ENCODE measurements around the gene HOOK1.
"Not testable (repeated sequence)": the region's sequence is repeated elsewhere in the genome, so short reads cannot be mapped to it uniquely, and the experiment has no call there.

GRCh38 chr1:59914791-59915286 lies 100.1 kb downstream of the HOOK1 start:
- not testable (repeated sequence) for TF ChIP-seq CTCF (IDR thresholded peaks at IDR 0.05); ZFX (IDR thresholded peaks at IDR 0.05; ENCODE audit: borderline replicate concordance)
